ENCODE measurements around the gene DGUOK. TPM values are rescaled to one million over a fixed set of nuclear protein-coding genes. Genes with fewer than 3 reads are reported as not detected.

DGUOK gene
- total RNA-seq, 1 experiment from 2014 or later = 130 TPM

GRCh38 chr2:73999881-74000597, 73.4 kb downstream of the DGUOK start:
- Histone ChIP-seq H3K4me2 (ENCODE audit: low read depth, low read length, poor library complexity, severe bottlenecking) (no peak overlapping the region), H3K9me3 (ENCODE audit: low read length) (no peaks in the 10 kb centered on the region), H3K4me1 (ENCODE audit: low read length) (peaks cover 36% of the 10 kb centered on the region), H3K27me3 (ENCODE audit: low read length) (no peaks in the 10 kb centered on the region), H3K9me2 (replicated peaks; ENCODE audit: insufficient read depth, low read length) (no peaks in the 10 kb centered on the region), H3K4me3 (ENCODE audit: low read length) (no peak overlapping the region), H3K36me3 (ENCODE audit: insufficient read depth, low read length) (peaks cover 11% of the 10 kb centered on the region), H3K27ac (ENCODE audit: low read length) (no peak overlapping the region), H3K79me2 (ENCODE audit: low read length) (peaks cover 47% of the 10 kb centered on the region), H4K20me1 (ENCODE audit: insufficient read depth, low read depth, low read length) (peaks cover 94% of the 10 kb centered on the region), H2AFZ (ENCODE audit: low read length) (no peak overlapping the region), H3K9ac (ENCODE audit: low read length) (no peak overlapping the region)
- DNase-seq = no peak

GRCh38 chr2:74000666-74001065, 74.0 kb downstream of the DGUOK start:
- peaks cover 30% of the 10 kb centered on the region for H3K4me1 ChIP-seq (ENCODE audit: low read length)
- no peak overlapping the region for H3K4me2 ChIP-seq (ENCODE audit: low read depth, low read length, poor library complexity, severe bottlenecking)
- DNase-seq = no peak

GRCh38 chr2:74001121-74001520, 74.4 kb downstream of the DGUOK start:
- H3K4me1 ChIP-seq (ENCODE audit: low read length) = peaks cover 25% of the 10 kb centered on the region
- H3K9me2 ChIP-seq (replicated peaks; ENCODE audit: insufficient read depth, low read length) = no peaks in the 10 kb centered on the region
- H2AFZ ChIP-seq (ENCODE audit: low read length) = no peak overlapping the region
- H3K27ac ChIP-seq (ENCODE audit: low read length) = no peak overlapping the region
- no peak for DNase-seq
- H3K9ac ChIP-seq (ENCODE audit: low read length) = no peak overlapping the region
- H4K20me1 ChIP-seq (ENCODE audit: insufficient read depth, low read depth, low read length) = peaks cover 88% of the 10 kb centered on the region
- peaks cover 4% of the 10 kb centered on the region for H3K36me3 ChIP-seq (ENCODE audit: insufficient read depth, low read length)
- H3K9me3 ChIP-seq (ENCODE audit: low read length) = no peaks in the 10 kb centered on the region
- no peak overlapping the region for H3K4me2 ChIP-seq (ENCODE audit: low read depth, low read length, poor library complexity, severe bottlenecking)
- H3K27me3 ChIP-seq (ENCODE audit: low read length) = no peaks in the 10 kb centered on the region
- H3K79me2 ChIP-seq (ENCODE audit: low read length) = peaks cover 46% of the 10 kb centered on the region
- no peak overlapping the region for H3K4me3 ChIP-seq (ENCODE audit: low read length)

More at GRCh38 chr2:74000666-74001065, 74.0 kb downstream of the DGUOK start:
- Histone ChIP-seq H3K9me2 (replicated peaks; ENCODE audit: insufficient read depth, low read length) (no peaks in the 10 kb centered on the region), H3K79me2 (ENCODE audit: low read length) (peaks cover 46% of the 10 kb centered on the region), H3K4me3 (ENCODE audit: low read length) (no peak overlapping the region), H3K9ac (ENCODE audit: low read length) (no peak overlapping the region), H3K27ac (ENCODE audit: low read length) (no peak overlapping the region), H2AFZ (ENCODE audit: low read length) (no peak overlapping the region), H3K27me3 (ENCODE audit: low read length) (no peaks in the 10 kb centered on the region), H3K36me3 (ENCODE audit: insufficient read depth, low read length) (peaks cover 9% of the 10 kb centered on the region), H4K20me1 (ENCODE audit: insufficient read depth, low read depth, low read length) (peaks cover 88% of the 10 kb centered on the region), H3K9me3 (ENCODE audit: low read length) (no peaks in the 10 kb centered on the region)

GRCh38 chr2:74001781-74002504, 75.3 kb downstream of the DGUOK start:
- H2AFZ ChIP-seq (ENCODE audit: low read length) = no peak overlapping the region
- H3K9ac ChIP-seq (ENCODE audit: low read length) = peak overlapping the region; percentile 68
- H3K79me2 ChIP-seq (ENCODE audit: low read length) = peaks cover 49% of the 10 kb centered on the region
- no peaks in the 10 kb centered on the region for H3K9me2 ChIP-seq (replicated peaks; ENCODE audit: insufficient read depth, low read length)
- H3K27me3 ChIP-seq (ENCODE audit: low read length) = no peaks in the 10 kb centered on the region
- H3K4me3 ChIP-seq (ENCODE audit: low read length) = peak overlapping the region; percentile 68
- DNase-seq = no peak
- no peaks in the 10 kb centered on the region for H3K9me3 ChIP-seq (ENCODE audit: low read length)
- peak overlapping the region; percentile 93 for H3K4me2 ChIP-seq (ENCODE audit: low read depth, low read length, poor library complexity, severe bottlenecking)
- H4K20me1 ChIP-seq (ENCODE audit: insufficient read depth, low read depth, low read length) = peaks cover 84% of the 10 kb centered on the region
- 0 out of 2 replicates have a peak, but pooled peaks cover 4% of the 10 kb centered on the region for H3K36me3 ChIP-seq (ENCODE audit: insufficient read depth, low read length)
- peaks cover 20% of the 10 kb centered on the region for H3K4me1 ChIP-seq (ENCODE audit: low read length)
- H3K27ac ChIP-seq (ENCODE audit: low read length) = no peak overlapping the region

- H3K79me2 ChIP-seq (ENCODE audit: low read length) = peaks cover 50% of the 10 kb centered on the region
Measured at GRCh38 chr2:74002505-74003421, 76.1 kb downstream of the DGUOK start.

GRCh38 chr2:74003494-74004211, 77.0 kb downstream of the DGUOK start:
- H2AFZ ChIP-seq (ENCODE audit: low read length) = no peak overlapping the region
- H3K27ac ChIP-seq (ENCODE audit: low read length) = no peak overlapping the region
- no peaks in the 10 kb centered on the region for H3K36me3 ChIP-seq (ENCODE audit: insufficient read depth, low read length)
- H4K20me1 ChIP-seq (ENCODE audit: insufficient read depth, low read depth, low read length) = peaks cover 67% of the 10 kb centered on the region
- no peak overlapping the region for H3K4me3 ChIP-seq (ENCODE audit: low read length)
- H3K4me2 ChIP-seq (ENCODE audit: low read depth, low read length, poor library complexity, severe bottlenecking) = peak overlapping the region; percentile 93
- H3K9ac ChIP-seq (ENCODE audit: low read length) = no peak overlapping the region
- H3K79me2 ChIP-seq (ENCODE audit: low read length) = peaks cover 51% of the 10 kb centered on the region
- peaks cover 20% of the 10 kb centered on the region for H3K4me1 ChIP-seq (ENCODE audit: low read length)
- no peak for DNase-seq
- H3K9me3 ChIP-seq (ENCODE audit: low read length) = no peaks in the 10 kb centered on the region
- H3K9me2 ChIP-seq (replicated peaks; ENCODE audit: insufficient read depth, low read length) = no peaks in the 10 kb centered on the region
- no peaks in the 10 kb centered on the region for H3K27me3 ChIP-seq (ENCODE audit: low read length)

More at GRCh38 chr2:74002505-74003421, 76.1 kb downstream of the DGUOK start:
- Histone ChIP-seq H3K9me2 (replicated peaks; ENCODE audit: insufficient read depth, low read length) (no peaks in the 10 kb centered on the region), H3K36me3 (ENCODE audit: insufficient read depth, low read length) (0 out of 2 replicates have a peak, but pooled peaks cover under 1% of the 10 kb centered on the region), H2AFZ (ENCODE audit: low read length) (no peak overlapping the region), H4K20me1 (ENCODE audit: insufficient read depth, low read depth, low read length) (peaks cover 76% of the 10 kb centered on the region), H3K27ac (ENCODE audit: low read length) (no peak overlapping the region), H3K9me3 (ENCODE audit: low read length) (no peaks in the 10 kb centered on the region), H3K9ac (ENCODE audit: low read length) (peak overlapping the region; percentile 68), H3K4me1 (ENCODE audit: low read length) (peaks cover 20% of the 10 kb centered on the region), H3K4me3 (ENCODE audit: low read length) (peak overlapping the region; percentile 68), H3K27me3 (ENCODE audit: low read length) (no peaks in the 10 kb centered on the region), H3K4me2 (ENCODE audit: low read depth, low read length, poor library complexity, severe bottlenecking) (peak overlapping the region; percentile 93)
- peak; percentile 93 for DNase-seq

- no peak overlapping the region for H3K4me2 ChIP-seq (ENCODE audit: low read depth, low read length, poor library complexity, severe bottlenecking)
- no peak for DNase-seq
- no peak overlapping the region for H3K27ac ChIP-seq (ENCODE audit: low read length)
- peaks cover 59% of the 10 kb centered on the region for H4K20me1 ChIP-seq (ENCODE audit: insufficient read depth, low read depth, low read length)
- no peaks in the 10 kb centered on the region for H3K9me3 ChIP-seq (ENCODE audit: low read length)
- peaks cover 20% of the 10 kb centered on the region for H3K4me1 ChIP-seq (ENCODE audit: low read length)
- no peaks in the 10 kb centered on the region for H3K27me3 ChIP-seq (ENCODE audit: low read length)
- no peak overlapping the region for H3K4me3 ChIP-seq (ENCODE audit: low read length)
- H2AFZ ChIP-seq (ENCODE audit: low read length) = no peak overlapping the region
- no peaks in the 10 kb centered on the region for H3K36me3 ChIP-seq (ENCODE audit: insufficient read depth, low read length)
- H3K9me2 ChIP-seq (replicated peaks; ENCODE audit: insufficient read depth, low read length) = no peaks in the 10 kb centered on the region
- peaks cover 51% of the 10 kb centered on the region for H3K79me2 ChIP-seq (ENCODE audit: low read length)
- no peak overlapping the region for H3K9ac ChIP-seq (ENCODE audit: low read length)
Measured at GRCh38 chr2:74004212-74005182, 77.8 kb downstream of the DGUOK start.

Measured in Karpas-422 (cell line).